Fibroblast of peridontal ligament (primary cell): ENCODE measurements around the gene ATP1B2.
"Not testable (repeated sequence)": the region's sequence is repeated elsewhere in the genome, so short reads cannot be mapped to it uniquely, and the experiment has no call there.

ENCODE experiments used
- DNase-seq: peaks from one replicate; pipeline ENCODE4 v3.0.0-alpha.2; 2010; ENCODE audit errors: extremely low read depth

ATP1B2 gene, protein sequence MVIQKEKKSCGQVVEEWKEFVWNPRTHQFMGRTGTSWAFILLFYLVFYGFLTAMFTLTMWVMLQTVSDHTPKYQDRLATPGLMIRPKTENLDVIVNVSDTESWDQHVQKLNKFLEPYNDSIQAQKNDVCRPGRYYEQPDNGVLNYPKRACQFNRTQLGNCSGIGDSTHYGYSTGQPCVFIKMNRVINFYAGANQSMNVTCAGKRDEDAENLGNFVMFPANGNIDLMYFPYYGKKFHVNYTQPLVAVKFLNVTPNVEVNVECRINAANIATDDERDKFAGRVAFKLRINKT

DNA sequence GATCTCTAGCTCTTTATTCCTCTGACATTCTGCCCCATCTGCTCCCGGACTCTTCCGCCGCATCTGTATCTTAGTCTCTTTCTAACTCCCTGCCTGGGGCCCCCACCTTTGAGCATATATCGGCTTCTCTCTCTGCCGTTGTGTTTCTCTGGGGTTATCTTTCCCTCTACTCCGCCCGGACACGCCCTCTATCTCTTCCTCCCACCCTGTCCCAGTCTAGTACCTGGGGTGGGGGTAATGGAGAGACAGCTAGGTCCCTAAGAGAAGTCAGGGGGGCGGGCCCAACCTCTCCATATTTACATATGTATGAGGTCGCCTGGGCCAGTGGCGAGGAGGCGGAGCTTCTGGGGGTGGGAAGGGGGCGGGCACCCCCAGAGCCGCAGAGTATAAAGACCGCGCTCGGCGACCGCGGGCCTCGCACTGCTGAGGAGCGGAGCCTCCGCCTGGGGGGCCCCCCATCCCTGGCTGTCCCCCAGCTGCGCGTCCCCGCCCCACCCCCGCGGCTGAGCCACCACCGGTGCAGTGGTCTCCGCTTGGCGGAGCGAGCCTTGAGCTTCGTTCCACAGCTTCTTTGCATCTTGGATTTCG, at the start of gene ATP1B2:
Gene ATP1B2 (plus strand): TSS at position 418 of the 588 bp plus-strand sequence. CDS start 593 bp downstream, outside the sequence.
- no peak for DNase-seq

DNA sequence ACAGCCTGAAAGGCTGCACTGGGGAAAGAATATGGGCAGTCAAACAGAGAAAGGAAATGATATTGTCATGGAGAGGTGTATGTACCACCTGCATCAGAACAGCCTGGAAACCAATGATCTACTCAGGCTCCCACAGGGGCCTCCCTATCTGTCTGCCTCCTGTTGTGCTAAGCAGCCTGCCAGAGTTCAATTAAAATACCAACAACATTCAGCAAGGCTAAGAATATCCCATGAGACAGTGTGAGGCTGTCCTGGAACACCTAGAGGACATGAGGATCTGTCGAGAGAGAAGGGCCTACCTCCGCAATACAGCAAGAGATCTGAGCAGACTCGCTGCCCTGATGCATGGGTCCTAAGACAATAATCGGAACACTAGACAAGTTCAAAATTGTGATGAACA, 44.4 kb upstream of the ATP1B2 start:
- no peak for DNase-seq

DNA sequence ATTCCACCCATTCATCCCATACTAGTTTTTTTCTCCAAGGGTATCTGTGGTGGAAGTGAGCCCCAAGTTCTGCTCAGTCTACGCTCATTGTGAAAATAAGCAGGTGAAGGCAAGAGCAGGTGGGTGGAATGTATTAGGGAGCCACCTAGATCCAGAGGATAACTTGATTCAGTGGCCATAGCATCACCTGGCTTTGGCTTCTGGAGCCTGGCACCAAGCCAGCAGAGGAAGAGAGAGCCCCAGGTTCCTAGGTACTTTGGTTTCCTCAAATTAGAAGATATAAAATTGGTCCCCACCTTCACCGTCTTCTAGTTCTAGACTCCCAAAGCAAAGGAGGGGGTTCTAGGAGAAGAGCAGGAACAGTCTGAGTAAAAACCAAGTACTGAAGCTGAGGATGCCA, 40.1 kb upstream of the ATP1B2 start:
- no peak for DNase-seq

DNA sequence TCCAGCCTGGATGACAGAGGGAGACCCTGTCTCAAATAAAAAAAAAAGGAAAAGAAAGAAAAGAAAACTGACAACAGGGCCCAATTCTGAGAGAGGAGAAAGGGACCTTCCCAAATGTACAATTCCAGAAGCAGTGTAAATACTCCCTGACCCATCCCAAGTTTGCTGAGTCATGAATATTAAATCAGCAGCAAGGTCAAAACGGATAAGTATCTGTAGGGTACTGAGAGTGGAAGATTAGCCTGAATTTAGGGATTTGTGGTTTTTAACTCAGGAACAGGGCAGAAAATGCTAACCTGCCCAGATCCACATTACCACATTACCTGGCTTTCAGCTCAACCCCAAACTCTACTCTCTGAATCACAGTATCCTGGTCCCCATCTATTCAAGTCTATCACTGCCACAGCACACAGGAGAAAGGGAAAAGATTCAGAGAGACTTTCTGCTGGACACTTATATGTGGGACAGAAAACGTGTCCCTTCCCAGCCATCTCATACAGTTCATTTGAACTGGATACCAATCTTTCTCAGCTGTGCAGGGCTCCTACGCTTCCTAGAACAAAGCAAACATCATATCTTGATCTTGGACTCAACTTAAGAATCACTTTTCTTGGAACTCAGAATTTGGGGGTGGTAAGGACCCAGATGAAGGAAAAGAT, 39.0 kb upstream of the ATP1B2 start:
- DNase-seq: no peak

DNA sequence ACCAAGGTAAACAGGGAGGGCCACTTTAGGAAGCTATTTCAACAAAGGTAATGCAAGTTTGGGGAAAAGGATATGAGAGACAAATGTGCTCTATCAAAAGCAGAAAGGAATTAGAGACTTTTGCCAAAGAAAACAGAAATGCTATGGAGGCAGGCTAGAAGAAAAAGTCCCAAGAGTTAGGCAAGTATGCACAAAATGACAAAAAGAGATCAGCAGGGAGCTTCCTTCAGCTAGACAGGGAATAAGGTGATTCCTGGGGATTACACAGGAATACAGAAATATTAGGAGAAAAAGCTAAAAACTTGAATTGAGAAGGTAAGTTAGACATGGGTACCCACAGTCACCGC, 38.5 kb upstream of the ATP1B2 start:
- DNase-seq: no peak

DNA sequence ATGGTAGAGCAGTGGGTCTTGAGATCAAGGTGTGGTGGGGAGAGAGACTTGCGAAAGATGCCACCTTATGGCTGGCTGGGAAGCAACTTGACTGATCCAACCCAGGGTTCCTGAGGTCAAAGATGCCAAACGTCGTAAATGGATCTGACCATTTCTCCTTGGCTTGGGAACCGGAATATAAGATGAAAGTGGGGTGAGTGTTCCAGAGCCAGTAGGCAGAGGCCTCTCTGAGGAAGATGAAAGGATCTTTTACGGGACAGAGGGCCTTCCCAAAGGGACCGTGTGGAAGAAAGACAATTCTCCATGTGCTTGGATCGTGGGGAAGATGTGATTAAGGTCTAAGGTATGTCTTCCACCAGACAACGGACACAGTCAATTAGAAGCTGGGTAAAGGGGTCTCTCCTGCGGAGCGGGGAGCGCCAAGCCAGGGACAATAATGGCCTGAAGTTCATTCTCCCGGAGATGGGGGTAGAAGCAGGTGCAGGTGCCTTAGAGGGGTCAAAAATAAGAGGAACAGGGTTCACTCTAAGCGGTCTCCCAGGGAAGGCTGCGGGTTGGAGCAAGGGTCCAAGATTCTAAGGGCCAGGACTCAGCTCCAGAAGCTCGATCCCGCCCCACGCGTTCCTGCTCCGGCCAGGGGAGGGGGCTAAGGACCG, 36.8 kb upstream of the ATP1B2 start:
- peak; percentile 35 for DNase-seq

DNA sequence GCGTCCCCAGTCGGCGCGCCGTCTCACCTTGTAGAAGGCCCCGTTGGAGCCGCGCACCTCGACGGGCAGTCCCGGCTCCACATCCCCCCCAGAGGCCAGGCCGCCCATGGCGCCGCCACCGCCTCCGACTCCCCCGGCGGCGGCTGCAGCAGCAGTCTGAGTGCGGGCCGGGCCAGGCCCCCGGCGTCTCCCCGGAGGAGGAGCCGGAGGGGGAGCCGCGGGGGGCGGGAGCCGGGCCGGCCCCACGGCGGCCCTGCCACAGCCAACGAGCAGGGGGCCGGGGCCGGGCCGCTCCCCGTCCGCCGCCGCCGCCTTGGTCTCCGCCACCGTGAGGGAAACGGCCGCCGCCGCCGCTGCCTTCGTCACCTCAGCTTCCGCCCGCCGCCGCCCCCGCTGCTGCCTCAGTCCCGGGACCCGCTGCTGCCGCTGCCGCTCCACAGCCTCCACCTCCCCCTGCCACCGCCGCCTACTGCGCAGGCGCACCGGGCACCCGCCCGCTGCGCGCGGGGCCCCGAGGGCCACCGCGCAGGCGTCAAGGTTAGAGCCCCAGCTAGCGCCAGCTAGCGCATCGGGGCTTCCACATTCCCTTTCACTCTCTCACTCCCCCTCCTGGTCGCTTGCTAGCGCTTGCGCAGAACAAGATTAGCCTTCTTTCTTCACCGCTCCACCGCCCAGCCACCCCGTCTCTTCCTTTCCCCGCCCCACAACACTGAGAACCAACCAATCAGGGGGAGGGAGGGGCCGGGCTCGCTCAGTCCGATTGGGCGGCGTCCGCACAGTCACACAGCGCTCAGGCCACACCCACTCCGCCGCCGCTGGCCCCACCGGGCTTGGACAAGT, 36.1 kb upstream of the ATP1B2 start, which contains the start of gene FXR2:
Gene FXR2 (minus strand): TSS at position 473 of the 840 bp plus-strand sequence. CDS start 365 bp downstream, at position 108.
- peak; percentile 100 for DNase-seq

DNA sequence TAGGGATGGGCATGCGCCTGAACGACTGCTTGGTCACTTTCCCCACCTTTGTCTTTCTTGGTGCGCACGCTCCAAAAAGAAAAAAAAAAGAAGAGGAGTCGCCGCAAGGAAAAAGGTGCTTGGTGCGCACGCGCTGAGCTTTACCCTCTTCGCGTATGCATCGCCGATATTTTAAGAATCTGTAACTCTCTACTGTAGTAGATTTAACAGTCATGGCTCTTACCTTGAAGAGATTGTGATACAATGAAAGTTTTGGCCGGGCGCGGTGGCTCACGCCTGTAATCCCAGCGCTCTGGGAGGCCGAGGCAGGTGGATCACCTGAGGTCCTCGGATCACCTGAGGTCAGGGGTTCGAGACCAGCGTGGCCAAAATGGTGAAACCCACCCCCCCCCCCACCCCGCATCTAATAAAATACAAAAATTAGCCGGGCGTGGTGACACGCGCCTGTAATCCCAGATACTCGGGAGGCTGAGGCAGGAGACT, 35.4 kb upstream of the ATP1B2 start:
- no peak for DNase-seq

DNA sequence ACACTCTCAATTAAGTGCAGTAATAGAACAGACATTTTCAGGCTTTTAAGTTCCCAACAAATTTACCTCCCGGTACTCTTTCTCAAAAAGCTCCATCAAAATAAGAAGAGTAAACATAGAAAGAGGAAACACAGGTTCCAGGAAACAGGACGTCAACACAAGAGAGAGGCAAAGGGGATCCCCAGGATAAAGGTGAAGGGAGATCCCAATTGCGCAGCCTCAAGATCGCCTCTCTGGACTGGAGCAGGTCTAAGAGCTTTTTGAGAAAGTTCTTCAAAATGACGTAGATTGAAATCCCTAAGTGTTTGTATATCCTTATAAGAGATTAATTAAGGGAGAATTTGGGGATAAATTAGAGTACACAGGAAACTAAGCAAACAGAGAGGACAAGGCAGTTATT, 32.1 kb upstream of the ATP1B2 start:
- no peak for DNase-seq

DNA sequence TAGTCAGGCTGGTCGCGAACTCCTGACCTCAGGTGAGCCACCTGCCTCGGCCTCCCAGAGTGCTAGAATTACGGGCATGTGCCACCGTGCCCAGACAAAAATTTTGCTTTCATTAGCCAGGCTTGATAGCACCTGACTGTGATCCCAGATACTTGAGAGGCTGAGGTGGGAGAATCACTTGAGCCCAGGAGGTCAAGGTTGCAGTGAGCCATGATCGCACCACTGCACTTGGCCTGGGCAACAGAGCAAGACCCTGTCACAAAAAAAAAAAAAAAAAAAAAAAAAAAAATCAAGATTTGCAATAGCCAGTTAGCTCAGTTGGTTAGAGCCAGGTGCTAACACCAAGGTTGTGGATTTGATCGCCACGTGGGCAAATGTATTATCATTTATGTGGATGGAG, 29.9 kb upstream of the ATP1B2 start:
- DNase-seq: no peak

DNA sequence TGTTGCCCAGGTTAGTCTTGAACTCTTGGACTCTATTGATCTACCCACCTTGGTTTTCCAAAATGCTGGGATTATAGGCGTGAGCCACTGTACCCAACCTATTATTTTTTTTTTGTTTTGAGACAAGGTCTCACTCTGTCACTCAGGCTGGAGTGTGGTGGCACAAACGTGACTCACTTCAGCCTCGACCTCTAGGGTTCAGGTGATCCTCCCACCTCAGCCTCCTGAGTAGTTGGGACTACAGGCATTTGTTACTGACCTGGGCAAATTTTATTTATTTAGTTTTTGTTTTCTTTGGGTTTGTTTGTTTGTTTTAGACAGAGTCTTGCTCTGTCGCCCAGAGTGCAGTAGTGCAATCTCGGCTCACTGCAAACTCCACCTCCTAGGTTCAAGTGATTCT, 27.1 kb upstream of the ATP1B2 start:
- DNase-seq: no peak

DNA sequence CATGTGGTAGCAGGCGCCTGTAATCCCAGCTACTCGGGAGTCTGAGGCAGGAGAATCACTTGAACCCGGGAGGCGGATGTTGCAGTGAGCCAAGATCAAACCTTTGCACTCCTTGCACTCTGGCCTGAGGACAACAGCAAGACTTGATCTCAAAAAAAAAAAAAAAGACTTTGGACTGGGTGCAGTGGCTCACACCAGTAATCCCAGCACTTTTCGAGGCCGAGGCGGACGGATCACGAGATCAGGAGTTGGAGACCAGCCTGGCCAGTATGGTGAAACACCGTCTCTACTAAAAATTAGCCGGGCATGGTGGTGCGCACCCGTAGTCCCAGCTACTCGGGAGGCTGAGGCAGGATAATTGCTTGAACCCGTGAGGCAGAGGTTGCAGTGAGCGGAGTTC, 25.0 kb upstream of the ATP1B2 start:
- not testable (repeated sequence) for DNase-seq

DNA sequence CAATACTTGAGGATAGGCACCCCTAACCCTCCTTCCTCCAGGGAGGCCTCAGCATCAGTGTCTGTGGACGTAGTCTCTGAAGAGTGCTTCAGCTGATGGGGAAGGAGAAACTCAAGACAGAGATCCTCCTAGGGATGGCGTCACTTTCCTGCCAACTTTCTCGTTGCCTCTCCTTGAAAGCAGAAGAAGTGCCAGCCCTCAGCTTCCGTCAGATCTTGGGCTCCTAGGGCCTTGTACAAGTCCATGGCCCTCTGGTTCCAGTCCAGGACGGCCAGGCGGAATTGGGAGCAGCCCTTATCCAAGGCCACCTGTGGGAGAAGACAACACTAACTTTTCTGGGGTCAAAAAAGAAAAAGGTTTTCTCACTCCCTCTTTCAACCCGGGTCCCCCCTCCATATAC, 24.4 kb upstream of the ATP1B2 start:
- no peak for DNase-seq

DNA sequence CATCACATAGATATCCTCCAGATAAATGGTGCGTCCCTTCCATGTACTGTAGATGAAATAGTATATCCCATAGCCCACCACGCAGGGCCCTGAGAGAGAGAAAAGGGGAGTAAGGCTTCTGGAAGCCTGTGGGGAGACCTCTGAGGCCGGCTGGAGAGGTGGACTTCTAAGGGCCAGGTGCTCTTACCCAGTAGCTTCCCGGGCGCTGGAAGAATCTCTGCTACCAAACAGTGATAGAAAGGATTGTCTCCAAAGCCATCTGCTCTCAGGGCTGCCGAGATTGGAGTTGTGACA, 23.8 kb upstream of the ATP1B2 start:
- no peak for DNase-seq

DNA sequence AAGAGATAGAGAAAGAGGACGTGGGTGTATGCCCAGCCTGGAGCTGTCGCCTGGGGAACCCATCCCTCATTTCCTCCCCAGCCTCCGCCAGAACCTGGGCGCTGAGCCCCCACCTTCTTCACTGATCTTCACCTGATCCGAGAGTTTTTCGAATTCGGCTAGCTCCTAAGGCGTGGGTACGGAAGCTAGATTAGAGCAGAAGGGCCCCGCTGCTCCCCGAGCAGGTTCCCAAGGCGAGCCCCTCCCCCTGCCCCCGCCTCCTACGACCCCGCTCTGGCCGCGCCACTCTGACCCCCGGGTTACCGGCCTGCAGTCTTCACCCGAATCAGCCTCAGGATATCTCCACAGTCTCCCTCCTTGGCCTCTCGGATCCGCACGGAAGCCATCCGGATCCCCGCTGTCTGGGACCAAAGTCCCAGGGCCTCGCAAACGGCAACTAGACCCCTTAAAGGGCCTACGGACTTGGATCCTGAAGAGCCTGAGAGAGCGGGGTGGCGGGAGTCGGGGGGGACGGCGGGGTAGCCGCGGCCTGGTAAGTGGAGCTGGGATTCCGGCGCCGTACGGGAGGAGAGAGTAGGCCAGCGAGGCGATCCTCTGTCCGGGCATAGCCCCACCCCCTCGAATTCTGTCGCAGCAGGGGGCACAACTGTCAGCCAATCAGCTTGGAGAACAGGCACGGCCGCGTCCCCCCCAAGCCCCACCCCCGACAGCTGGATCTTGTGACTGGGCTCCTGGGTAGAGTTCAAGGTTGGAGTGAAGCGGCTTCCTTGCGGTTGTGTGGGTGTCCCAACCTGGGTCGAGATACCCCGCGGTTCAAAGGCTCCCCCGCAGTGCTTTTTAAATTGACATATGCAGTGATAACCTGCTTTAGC, 23.2 kb upstream of the ATP1B2 start, which contains the start of gene SAT2:
Gene SAT2 (minus strand): TSS at position 572 of the 872 bp plus-strand sequence. CDS start 186 bp downstream, at position 386.
- DNase-seq: peak; percentile 93

DNA sequence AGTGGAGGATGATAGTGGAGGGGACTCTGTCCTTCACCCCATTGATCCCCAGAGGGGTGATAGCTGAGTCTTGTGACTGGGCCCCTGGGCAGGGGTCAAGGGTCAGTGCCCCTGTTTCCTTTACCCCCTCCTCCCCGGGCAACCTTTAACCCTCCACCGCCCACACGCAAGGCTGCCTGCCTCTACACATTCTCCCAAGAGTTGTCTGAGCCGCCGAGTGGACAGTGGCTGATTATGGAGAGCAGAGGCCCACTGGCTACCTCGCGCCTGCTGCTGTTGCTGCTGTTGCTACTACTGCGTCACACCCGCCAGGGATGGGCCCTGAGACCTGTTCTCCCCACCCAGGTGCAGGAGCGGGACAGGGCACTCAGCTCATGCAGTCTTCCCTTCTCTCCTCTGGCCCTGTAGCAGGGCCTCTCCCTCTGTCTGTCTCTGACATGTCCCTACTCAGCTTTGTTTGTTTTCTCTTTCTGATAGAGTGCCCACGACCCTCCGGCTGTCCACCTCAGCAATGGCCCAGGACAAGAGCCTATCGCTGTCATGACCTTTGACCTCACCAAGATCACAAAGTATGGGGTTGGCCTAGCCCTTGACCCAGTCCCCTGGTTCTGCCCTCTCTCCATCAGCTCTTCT, 20.7 kb upstream of the ATP1B2 start, which contains the start of gene SHBG:
Gene SHBG (plus strand): TSS at position 197 of the 633 bp plus-strand sequence. CDS start 38 bp downstream, at position 235.
- no peak for DNase-seq

DNA sequence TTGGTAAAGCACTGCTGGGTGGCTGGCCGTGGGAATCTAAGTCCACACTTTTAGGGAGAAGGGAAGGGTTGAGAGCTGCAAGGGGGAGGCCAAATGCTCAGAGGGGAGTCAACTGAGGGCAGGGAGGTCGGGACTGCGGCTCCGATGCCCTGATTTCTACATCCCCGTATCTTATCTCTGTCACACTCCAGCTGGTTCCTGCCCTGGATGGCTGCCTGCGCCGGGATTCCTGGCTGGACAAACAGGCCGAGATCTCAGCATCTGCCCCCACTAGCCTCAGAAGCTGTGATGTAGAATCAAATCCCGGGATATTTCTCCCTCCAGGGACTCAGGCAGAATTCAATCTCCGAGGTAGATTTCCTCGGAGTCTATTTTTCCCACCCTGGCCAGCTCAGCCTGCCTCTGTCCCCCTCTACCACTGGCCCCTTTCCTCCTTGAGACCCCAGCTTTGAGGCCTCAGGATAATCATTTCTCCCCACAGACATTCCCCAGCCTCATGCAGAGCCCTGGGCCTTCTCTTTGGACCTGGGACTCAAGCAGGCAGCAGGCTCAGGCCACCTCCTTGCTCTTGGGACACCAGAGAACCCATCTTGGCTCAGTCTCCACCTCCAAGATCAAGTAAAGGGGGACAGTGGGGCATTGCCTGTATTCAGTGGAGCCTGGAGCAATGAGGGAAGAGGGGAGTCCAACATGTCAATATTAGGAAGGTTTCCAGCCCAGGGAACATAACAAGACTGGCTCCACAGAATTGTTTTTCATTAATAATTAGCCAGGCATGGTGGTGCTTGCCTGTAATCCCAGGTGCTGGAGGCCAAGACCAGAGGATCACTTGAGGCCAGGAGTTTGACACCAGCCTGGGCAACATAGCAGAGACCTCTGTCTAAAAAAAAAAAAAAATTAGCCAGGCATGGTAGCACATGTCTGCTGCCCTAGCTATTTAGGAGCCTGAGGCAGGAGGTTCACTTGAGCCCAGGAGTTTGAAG, 19.0 kb upstream of the ATP1B2 start:
- DNase-seq: no peak

DNA sequence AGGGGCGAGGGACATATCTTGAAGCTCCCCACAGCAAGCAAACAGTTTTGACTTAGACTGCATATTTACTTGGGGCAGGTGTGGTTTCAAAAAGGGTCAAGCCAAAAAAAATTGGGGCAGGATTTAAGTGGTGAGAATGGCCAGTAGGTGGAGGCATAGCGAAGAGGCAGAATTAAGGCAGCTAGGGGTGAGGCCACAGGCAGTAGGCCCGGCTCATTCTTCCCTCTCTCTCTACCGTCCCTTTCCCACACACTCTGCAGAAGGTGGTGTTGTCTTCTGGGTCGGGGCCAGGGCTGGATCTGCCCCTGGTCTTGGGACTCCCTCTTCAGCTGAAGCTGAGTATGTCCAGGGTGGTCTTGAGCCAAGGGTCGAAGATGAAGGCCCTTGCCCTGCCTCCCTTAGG, 18.2 kb upstream of the ATP1B2 start:
- DNase-seq: peak; percentile 62

DNA sequence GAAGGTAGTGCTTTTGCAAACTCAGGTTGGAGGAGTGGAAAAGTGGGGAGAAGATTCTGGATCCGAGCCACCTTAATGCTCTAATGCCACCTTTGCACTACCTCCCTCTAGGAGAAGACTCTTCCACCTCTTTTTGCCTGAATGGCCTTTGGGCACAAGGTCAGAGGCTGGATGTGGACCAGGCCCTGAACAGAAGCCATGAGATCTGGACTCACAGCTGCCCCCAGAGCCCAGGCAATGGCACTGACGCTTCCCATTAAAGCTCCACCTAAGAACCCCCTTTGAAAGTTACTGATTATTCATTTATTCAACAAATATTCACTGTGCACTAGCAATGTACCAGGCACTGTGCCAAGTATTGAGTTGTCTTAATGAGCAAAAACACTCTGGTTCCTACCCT, 17.6 kb upstream of the ATP1B2 start:
- no peak for DNase-seq
